CD4-positive, alpha-beta T cell treated with Interleukin-21 for 1 hour (primary cell): ENCODE measurements around the gene ITPRIPL2.

Experiments used
- DNase-seq: peaks from one replicate; pipeline ENCODE4 v3.0.0-alpha.2; 2020

The ITPRIPL2 gene

GRCh38 chr16:19113577-19114358, at the start of gene ITPRIPL2:
Gene ITPRIPL2 (plus strand): TSS chr16:19113964. CDS start chr16:19114462, 498 bp downstream.
- DNase-seq = no peak

GRCh38 chr16:19066988-19067348, 46.8 kb upstream of the ITPRIPL2 start:
- DNase-seq = no peak

GRCh38 chr16:19067349-19068236, 46.2 kb upstream of the ITPRIPL2 start, which contains the start of gene COQ7:
Gene COQ7 (plus strand): TSS chr16:19067614. CDS start chr16:19067665, 51 bp downstream.
- DNase-seq = peak; percentile 100

- DNase-seq = no peak
Observed at GRCh38 chr16:19068237-19068815, 45.4 kb upstream of the ITPRIPL2 start.

- DNase-seq = peak; percentile 61
Observed at GRCh38 chr16:19071811-19072777, 41.7 kb upstream of the ITPRIPL2 start.

GRCh38 chr16:19073344-19073743, 40.4 kb upstream of the ITPRIPL2 start:
- no peak for DNase-seq

GRCh38 chr16:19073863-19074262, 39.9 kb upstream of the ITPRIPL2 start:
- DNase-seq = no peak

- no peak for DNase-seq
Observed at GRCh38 chr16:19075511-19075910, 38.3 kb upstream of the ITPRIPL2 start.

- DNase-seq = no peak
Observed at GRCh38 chr16:19077879-19078278, 35.9 kb upstream of the ITPRIPL2 start.

- no peak for DNase-seq
Observed at GRCh38 chr16:19083670-19084069, 30.1 kb upstream of the ITPRIPL2 start.

GRCh38 chr16:19084139-19084538, 29.6 kb upstream of the ITPRIPL2 start:
- DNase-seq = no peak

- no peak for DNase-seq
Observed at GRCh38 chr16:19084879-19085278, 28.9 kb upstream of the ITPRIPL2 start.

GRCh38 chr16:19085679-19086200, 28.0 kb upstream of the ITPRIPL2 start:
- no peak for DNase-seq

- peak; percentile 77 for DNase-seq
Observed at GRCh38 chr16:19086322-19087199, 27.2 kb upstream of the ITPRIPL2 start.

GRCh38 chr16:19088341-19088916, 25.3 kb upstream of the ITPRIPL2 start:
- no peak for DNase-seq

GRCh38 chr16:19089410-19089955, 24.3 kb upstream of the ITPRIPL2 start:
- DNase-seq = no peak

GRCh38 chr16:19090916-19091315, 22.8 kb upstream of the ITPRIPL2 start:
- no peak for DNase-seq

- no peak for DNase-seq
Observed at GRCh38 chr16:19092653-19093410, 20.9 kb upstream of the ITPRIPL2 start.
